Mucosa of stomach (tissue), 1 donor: ENCODE measurements around the gene SHQ1.
"Not testable (repeated sequence)": the region's sequence is repeated elsewhere in the genome, so short reads cannot be mapped to it uniquely, and the experiment has no call there.

Experiments
- H3K27me3 ChIP-seq: one replicate; pipeline ENCODE4 v1.7.0; 2013; ENCODE audit warnings: mild to moderate bottlenecking, low read length; ENCODE audit not compliant: control insufficient read depth, insufficient read depth
- H3K36me3 ChIP-seq: one replicate; pipeline ENCODE4 v1.7.0; 2013; ENCODE audit warnings: low read length; ENCODE audit not compliant: control insufficient read depth, insufficient read depth
- H3K4me1 ChIP-seq: one replicate; pipeline ENCODE4 v1.7.0; 2013; ENCODE audit warnings: mild to moderate bottlenecking, low read length; ENCODE audit not compliant: control insufficient read depth, insufficient read depth
- H3K4me3 ChIP-seq: one replicate; pipeline ENCODE4 v1.7.0; 2013; ENCODE audit warnings: low read length
- H3K9ac ChIP-seq: one replicate; pipeline ENCODE4 v1.7.0; 2013; ENCODE audit warnings: mild to moderate bottlenecking, low read length, moderate library complexity
- H3K9me3 ChIP-seq: one replicate; pipeline ENCODE4 v1.7.0; 2013; ENCODE audit warnings: mild to moderate bottlenecking, low read length, moderate library complexity; ENCODE audit not compliant: control insufficient read depth
- donor health status: Pancreatic carcinoma.

The SHQ1 gene

DNA sequence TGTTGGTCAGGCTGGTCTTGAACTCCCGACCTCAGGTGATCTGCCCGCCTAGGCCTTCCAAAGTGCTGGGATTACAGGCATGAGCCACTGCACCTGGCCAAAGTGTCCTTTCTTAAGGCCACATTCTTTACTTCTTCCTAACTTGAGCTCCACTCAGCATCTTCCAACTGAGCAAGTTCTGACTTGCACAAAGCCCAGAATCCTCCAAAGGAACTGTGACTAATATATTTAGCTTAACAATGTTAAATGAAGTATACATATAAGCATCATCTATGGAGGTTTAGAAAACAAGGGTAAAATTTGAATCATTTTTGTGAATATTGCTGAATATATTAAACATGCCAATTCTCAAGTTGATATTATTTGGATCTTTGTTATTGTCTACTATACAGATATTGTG is 93.7 kb downstream of the SHQ1 start:
- no peaks in the 10 kb centered on the region for H3K9me3 ChIP-seq
- H3K9ac ChIP-seq, result no peak overlapping the region
- no peaks in the 10 kb centered on the region for H3K36me3 ChIP-seq
- H3K4me3 ChIP-seq, result no peak overlapping the region
- H3K4me1 ChIP-seq, result peaks cover 4% of the 10 kb centered on the region
- H3K27me3 ChIP-seq, result no peaks in the 10 kb centered on the region

DNA sequence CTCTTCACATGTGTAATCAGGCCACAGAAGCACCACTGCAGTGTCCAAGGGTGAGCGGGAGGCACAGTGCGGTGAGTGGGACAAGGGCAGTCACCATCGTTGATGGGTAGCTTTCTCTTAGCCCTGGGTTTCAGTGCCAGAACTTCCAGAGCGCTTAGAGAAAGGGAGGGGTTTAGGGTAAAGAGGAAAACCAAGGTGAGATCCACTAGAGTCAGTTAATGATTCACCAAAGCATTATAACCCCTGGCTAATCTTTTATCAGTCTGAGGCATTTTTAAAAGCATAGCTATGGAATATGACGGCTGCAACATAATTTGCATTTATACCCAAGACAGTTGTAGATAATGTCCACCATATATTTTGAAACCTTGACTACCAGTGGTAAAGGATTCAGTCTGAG is 94.8 kb downstream of the SHQ1 start:
- Histone ChIP-seq H3K9ac (no peak overlapping the region), H3K4me3 (no peak overlapping the region), H3K9me3 (no peaks in the 10 kb centered on the region)

DNA sequence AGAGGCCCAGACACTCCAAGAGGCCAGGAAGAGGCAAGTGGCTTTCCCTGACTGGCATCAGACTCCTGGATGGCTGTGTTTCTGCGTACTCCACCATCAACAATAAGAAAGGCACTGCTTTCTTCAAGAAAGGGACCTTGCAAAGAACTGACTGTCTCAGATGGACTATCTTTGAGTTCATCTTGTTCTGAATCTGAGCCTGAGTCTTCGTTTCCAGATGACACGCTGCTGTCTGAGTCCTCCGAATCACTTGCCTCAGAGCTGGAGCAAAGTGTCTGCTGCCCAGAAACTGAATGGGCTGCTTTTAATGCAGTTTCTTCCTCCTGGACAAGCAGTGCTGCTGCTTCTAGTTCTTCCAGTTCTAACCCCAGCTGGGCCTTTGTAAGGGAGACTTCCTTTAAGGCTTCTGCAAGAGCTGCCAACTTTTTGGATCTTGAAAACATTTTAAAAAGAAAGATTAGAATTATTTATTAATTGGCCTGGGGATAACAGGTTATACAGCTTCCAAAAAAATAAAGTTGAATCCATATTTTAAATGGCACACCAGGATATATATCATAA is 97.8 kb downstream of the SHQ1 start:
- Histone ChIP-seq H3K9ac (no peak overlapping the region), H3K4me1 (peaks cover 11% of the 10 kb centered on the region), H3K27me3 (no peaks in the 10 kb centered on the region), H3K9me3 (no peaks in the 10 kb centered on the region), H3K36me3 (no peaks in the 10 kb centered on the region), H3K4me3 (no peak overlapping the region)

More for the DNA sequence above, 94.8 kb downstream of the SHQ1 start:
- H3K4me1 ChIP-seq, result peaks cover 4% of the 10 kb centered on the region
- no peaks in the 10 kb centered on the region for H3K27me3 ChIP-seq
- H3K36me3 ChIP-seq, result no peaks in the 10 kb centered on the region

DNA sequence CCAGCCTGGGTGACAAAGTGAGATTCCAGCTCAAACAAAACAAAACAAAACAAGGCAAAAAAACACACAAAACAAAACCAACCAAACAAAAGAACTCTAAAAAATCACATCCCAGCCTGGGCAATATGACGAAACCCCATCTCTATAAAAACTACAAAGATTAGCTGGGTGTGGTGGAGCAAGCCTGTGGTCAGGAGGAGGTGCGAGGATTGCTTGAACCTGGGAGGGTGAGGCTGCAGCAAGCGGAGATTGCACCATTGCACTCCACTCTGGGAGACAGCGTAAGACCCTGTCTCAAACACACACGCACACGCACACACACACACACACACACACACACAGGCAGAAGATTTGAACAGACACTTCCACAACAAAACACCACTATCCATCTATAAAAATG is 99.6 kb downstream of the SHQ1 start:
- Histone ChIP-seq H3K4me1 (peaks cover 19% of the 10 kb centered on the region), H3K4me3 (no peak overlapping the region), H3K27me3 (no peaks in the 10 kb centered on the region), H3K9ac (no peak overlapping the region), H3K36me3 (no peaks in the 10 kb centered on the region), H3K9me3 (no peaks in the 10 kb centered on the region)

DNA sequence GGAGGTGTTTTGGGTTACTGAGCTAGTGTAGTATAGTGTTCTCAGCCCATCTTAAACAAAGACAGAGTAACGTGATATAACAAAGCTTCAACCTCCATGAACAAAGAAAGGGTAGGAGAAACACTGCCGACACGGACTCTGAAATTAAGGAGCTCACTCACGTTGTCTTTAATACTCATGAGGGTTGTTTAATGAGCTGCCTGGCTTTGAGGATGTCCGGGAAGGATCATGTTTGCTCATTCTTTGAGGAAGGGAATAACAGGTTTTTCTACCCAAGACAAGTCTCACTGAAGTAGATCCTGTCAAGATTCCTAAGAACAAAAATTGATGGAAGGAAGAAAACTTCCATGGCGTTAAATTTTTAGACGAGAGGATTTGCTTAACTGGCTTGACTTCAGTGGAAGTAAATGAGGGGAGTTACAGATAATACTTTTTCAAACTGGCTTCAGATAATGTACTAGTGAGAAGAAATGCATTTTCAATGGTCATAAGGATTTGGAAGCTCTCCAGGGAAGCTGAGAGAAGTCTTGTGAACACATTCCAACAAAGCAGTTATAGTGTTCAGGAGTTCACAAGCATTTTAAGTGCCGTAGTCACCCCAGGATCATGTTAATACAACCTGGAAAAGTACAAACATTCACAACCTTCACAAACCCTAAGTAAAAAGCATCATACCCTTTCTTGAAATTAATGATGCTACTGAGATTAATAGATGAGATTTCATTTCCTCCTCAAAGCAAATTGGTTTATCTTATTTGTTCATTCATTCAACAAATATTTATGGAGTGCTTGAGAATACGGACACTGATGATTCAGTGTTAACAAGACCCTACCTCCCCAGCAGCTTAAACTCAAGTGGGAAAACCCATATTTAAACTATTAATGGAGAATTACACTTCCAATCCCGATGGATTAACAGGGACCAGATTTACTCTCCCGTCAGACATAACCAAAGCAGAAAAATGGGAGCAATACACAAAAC is 101.5 kb downstream of the SHQ1 start:
- Histone ChIP-seq H3K9me3 (no peaks in the 10 kb centered on the region), H3K4me3 (no peak overlapping the region), H3K36me3 (no peaks in the 10 kb centered on the region), H3K27me3 (no peaks in the 10 kb centered on the region), H3K4me1 (peaks cover 16% of the 10 kb centered on the region), H3K9ac (no peak overlapping the region)

DNA sequence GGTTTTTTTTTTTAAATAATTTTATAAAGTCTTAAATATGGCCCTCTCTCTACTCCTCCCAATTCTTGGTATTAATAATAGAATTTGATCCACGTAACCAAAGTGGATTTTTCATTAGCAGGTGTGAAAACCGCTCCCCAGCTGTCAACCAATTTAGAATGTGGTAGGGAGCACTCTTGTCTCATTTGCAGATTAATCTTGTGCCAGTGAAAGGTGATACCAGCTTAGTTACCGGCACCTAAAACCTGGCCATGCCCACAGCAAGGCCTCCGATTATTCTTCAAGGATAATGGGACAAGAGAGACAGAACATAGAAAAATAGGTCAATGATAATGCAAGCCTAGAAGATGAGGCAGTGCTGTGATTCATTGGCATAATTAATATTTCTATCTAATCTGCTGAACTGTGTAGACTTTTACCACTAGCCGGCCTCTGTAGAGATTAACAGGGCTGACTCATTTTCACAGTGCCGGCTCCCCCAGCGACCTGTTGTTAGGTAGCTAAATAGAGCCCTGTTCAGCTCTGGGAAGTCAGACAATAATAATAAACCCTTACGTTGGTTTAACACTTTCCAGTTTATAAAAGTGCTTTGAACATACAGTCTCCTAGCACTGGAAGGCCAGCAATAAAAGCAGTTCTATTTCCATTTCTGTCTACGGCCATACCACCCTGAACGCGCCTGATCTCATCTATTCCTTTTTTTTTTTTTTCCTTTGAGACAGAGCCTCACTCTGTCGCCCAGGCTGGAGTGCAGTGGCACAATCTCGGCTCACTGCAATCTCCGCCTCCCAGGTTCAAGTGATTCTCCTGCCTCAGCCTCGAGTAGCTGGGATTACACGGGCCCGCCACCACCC is 102.9 kb downstream of the SHQ1 start:
- no peak overlapping the region for H3K4me3 ChIP-seq
- no peaks in the 10 kb centered on the region for H3K9me3 ChIP-seq
- no peaks in the 10 kb centered on the region for H3K36me3 ChIP-seq
- H3K27me3 ChIP-seq, result no peaks in the 10 kb centered on the region
- no peak overlapping the region for H3K9ac ChIP-seq
- peaks cover 16% of the 10 kb centered on the region for H3K4me1 ChIP-seq

DNA sequence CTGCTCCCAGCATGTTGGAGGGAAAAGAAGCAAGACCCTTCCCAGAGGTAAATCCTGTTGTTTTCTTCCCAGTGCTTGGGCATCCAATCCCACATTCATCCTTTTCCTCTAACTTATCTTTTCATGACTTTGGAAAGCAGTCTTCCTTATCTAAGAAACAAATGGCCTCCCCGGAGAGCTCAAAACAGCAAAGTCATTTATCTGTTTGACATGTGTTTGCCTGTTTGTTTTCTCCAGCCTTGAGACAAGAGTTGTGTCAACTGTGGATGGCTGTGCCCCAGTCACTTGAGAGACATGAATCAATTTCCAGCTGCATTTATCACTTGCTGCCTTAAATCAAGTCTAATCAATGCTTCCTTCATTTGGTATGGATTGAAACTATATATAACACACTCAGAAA is 103.9 kb downstream of the SHQ1 start:
- no peaks in the 10 kb centered on the region for H3K9me3 ChIP-seq
- no peaks in the 10 kb centered on the region for H3K36me3 ChIP-seq
- H3K27me3 ChIP-seq, result peaks cover under 1% of the 10 kb centered on the region
- no peak overlapping the region for H3K9ac ChIP-seq
- H3K4me1 ChIP-seq, result peaks cover 17% of the 10 kb centered on the region
- H3K4me3 ChIP-seq, result no peak overlapping the region

DNA sequence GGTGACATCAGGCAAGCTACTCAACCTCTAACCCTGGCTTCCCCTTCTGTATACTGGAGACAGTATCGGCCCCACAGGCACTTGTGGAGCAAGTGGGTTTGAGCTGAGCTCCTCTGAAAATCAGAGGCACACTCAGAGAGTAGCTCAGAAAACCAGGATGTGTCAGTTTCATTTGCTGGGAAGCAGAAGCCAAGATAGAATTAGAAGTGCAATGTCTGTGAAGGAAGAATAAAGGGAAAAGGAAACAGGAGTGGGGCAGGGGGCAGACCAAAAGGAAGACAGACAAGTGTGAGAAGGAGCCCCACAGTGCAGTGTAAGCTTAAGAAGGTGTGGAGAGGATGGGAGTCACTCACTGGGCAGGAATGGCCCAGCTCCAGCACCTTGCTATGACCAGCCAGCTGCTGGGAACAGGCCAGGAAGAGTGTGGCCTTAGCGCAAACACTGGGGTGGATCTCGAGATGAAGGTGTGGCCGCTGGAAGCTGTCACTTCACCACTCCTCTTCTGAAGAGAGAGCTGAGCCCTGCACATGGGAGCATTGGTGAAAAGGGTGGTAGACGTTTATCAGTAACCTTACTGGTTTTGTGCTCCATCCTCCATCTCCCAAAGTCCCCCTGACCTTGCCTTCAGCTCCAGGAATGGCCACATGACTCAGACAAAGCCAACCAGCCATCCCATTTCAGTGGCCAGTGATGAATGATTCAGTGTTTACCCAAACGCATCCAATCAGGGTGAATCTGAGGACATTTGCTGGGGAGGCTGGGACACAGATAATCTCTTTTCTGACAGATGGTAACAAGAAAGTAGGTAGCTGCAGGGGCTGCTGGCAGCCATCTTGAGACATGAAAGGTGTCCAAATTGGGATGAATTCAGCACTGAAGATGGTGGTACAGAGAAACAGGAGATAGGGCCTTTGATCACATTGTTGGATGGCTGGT is 108.4 kb downstream of the SHQ1 start:
- H3K4me3 ChIP-seq, result no peak overlapping the region
- no peaks in the 10 kb centered on the region for H3K36me3 ChIP-seq
- no peak overlapping the region for H3K9ac ChIP-seq
- no peaks in the 10 kb centered on the region for H3K9me3 ChIP-seq
- peaks cover 11% of the 10 kb centered on the region for H3K27me3 ChIP-seq
- H3K4me1 ChIP-seq, result peaks cover 15% of the 10 kb centered on the region

DNA sequence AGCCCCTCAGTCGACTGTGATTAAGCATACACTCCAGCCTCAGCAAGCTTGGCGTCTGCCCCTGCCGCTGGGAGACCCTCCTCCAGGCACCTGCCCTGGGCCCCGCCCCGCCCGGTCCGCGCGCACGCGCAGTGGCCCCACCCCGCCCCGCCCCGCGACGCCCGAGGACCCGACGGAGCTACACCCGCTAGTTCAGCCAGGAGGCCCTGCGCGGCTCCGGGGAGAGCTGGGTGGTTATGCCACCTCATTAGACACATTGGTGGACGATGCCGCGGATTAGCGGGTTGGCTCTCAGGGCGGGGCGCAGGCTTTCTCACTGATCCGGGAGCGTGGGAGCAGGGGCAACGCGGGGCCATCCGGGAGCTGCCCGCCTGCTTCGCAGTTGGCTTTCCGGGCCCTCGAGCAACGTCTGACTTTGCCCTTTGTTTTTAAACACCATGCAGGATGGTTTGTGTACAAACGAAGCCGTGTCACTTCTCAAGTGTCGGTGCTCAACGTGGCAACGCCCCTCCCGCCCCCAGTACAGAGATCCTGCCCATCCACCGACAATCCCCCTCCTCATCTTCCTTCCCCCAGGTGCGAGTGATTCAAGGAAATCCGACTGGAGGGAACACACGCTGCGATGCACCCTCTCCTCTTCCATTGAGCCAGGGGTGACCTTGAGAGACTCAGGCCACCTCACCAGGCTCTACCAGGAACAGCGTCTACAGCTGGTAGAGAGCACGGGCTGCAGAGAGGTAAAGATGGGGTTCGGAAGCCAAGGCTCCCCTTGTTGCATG is 109.3 kb downstream of the SHQ1 start:
- Histone ChIP-seq H3K4me3 (no peak overlapping the region), H3K4me1 (peaks cover 7% of the 10 kb centered on the region), H3K9me3 (no peaks in the 10 kb centered on the region), H3K27me3 (peaks cover 11% of the 10 kb centered on the region), H3K36me3 (no peaks in the 10 kb centered on the region), H3K9ac (peak overlapping the region; percentile 8)

DNA sequence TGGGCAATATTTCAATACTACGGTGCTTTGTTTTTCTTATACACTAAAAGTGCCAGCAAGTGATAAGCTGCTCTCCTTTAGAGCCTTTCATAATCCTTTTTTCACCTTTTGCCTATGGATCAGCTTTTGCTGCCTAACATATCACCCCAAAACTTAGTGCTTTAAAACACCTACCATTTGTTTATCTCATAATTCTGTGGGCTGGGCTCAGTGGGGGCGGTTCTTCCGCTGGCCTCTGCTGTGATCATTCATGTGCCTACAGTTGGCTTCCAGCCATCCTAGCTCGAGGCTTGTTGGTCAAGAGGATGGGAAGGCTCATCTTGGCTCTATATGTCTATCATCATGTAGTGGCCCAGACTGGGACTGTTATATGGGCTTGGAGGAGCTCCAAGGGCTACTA is 113.2 kb downstream of the SHQ1 start:
- H3K4me1 ChIP-seq, H3K9ac ChIP-seq, H3K4me3 ChIP-seq, H3K9me3 ChIP-seq, H3K36me3 ChIP-seq: not testable (repeated sequence)
- peaks cover 11% of the 10 kb centered on the region for H3K27me3 ChIP-seq

DNA sequence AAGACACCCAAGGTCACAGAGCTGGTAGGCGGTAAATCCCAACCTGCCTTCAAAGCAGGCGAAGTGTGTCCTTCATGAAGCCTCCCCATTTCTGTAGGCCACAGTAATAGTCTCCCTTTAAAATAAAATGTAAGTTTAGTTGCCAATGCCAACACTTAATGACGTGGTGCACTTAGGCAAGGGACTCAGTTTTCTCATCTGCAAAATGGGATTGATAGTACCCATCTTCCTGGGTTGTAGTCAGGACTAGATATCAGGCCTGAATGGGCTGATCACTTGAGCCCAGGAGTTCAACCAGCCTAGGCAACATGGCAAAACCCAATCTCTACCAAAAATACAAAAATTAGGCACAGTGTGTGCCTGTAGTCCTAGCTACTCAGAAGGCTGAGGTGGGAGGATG is 114.6 kb downstream of the SHQ1 start:
- Histone ChIP-seq H3K27me3 (peaks cover 7% of the 10 kb centered on the region), H3K9ac (no peak overlapping the region), H3K9me3 (no peaks in the 10 kb centered on the region), H3K36me3 (peaks cover 6% of the 10 kb centered on the region), H3K4me3 (no peak overlapping the region), H3K4me1 (no peaks in the 10 kb centered on the region)
